Measurements from ENCODE around the gene GREB1L.

The GREB1L gene

DNA sequence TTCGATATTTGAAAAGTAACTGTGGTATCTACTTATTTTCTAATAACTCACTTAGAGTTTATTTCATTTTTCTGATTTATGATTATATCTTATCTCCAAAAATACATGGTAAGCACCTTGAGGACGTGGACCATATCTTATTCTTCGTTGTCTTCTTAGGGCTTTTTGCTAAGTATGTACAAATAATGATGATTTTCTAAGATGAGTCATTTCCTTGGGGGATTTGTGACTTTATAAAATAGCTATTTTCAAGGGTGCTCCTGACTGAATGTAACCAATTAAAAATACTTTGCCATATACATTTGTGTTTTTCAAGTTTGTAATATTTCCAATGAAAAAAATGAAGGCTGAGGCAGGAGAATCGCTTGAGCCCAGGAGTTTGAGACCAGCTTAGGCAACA is 56.3 kb downstream of the GREB1L start:
- in situ Hi-C loops (cut with MboI; ENCODE audit: low sequenced_read_pairs, unreplicated experiment) = no loop called here
- TF ChIP-seq, protein P1, sequence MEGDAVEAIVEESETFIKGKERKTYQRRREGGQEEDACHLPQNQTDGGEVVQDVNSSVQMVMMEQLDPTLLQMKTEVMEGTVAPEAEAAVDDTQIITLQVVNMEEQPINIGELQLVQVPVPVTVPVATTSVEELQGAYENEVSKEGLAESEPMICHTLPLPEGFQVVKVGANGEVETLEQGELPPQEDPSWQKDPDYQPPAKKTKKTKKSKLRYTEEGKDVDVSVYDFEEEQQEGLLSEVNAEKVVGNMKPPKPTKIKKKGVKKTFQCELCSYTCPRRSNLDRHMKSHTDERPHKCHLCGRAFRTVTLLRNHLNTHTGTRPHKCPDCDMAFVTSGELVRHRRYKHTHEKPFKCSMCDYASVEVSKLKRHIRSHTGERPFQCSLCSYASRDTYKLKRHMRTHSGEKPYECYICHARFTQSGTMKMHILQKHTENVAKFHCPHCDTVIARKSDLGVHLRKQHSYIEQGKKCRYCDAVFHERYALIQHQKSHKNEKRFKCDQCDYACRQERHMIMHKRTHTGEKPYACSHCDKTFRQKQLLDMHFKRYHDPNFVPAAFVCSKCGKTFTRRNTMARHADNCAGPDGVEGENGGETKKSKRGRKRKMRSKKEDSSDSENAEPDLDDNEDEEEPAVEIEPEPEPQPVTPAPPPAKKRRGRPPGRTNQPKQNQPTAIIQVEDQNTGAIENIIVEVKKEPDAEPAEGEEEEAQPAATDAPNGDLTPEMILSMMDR (IDR thresholded peaks at IDR 0.05; ENCODE audit: borderline replicate concordance, control extremely low read depth, extremely low read depth, insufficient read depth, missing control alignments) = no peak
- no peak for DNase-seq (ENCODE audit: low spot score)

GRCh38 chr18:21300035-21300907 is 58.2 kb downstream of the GREB1L start:
- TF ChIP-seq, protein P1 (IDR thresholded peaks at IDR 0.05; ENCODE audit: borderline replicate concordance, control extremely low read depth, extremely low read depth, insufficient read depth, missing control alignments) = no peak
- in situ Hi-C loops (cut with MboI; ENCODE audit: low sequenced_read_pairs, unreplicated experiment) = no loop called here
- no peak for DNase-seq (ENCODE audit: low spot score)

- TF ChIP-seq, protein P1 (IDR thresholded peaks at IDR 0.05; ENCODE audit: borderline replicate concordance, control extremely low read depth, extremely low read depth, insufficient read depth, missing control alignments) = no peak
- DNase-seq (ENCODE audit: low spot score) = no peak
- in situ Hi-C loops (cut with MboI; ENCODE audit: low sequenced_read_pairs, unreplicated experiment) = no loop called here
These were observed 58.8 kb downstream of the GREB1L start for GRCh38 chr18:21300908-21301200.

- TF ChIP-seq, protein P1 (IDR thresholded peaks at IDR 0.05; ENCODE audit: borderline replicate concordance, control extremely low read depth, extremely low read depth, insufficient read depth, missing control alignments) = no peak
- in situ Hi-C loops (cut with MboI; ENCODE audit: low sequenced_read_pairs, unreplicated experiment) = no loop called here
- DNase-seq (ENCODE audit: low spot score) = no peak
These were observed 61.4 kb downstream of the GREB1L start for GRCh38 chr18:21303445-21303844.

- in situ Hi-C loops (cut with MboI; ENCODE audit: low sequenced_read_pairs, unreplicated experiment) = no loop called here
- TF ChIP-seq, protein P1 (IDR thresholded peaks at IDR 0.05; ENCODE audit: borderline replicate concordance, control extremely low read depth, extremely low read depth, insufficient read depth, missing control alignments) = no peak
- DNase-seq (ENCODE audit: low spot score) = no peak
These were observed 61.9 kb downstream of the GREB1L start for GRCh38 chr18:21303895-21304294.

GRCh38 chr18:21305621-21306020 is 63.6 kb downstream of the GREB1L start:
- in situ Hi-C loops (cut with MboI; ENCODE audit: low sequenced_read_pairs, unreplicated experiment) = no loop called here

More at GRCh38 chr18:21305621-21306020, 63.6 kb downstream of the GREB1L start:
- TF ChIP-seq, protein P1 (IDR thresholded peaks at IDR 0.05; ENCODE audit: borderline replicate concordance, control extremely low read depth, extremely low read depth, insufficient read depth, missing control alignments) = no peak
- no peak for DNase-seq (ENCODE audit: low spot score)

All from GM13976 (cell line).